GM19372 (cell line): Measurements from ENCODE around the gene IL1RAPL2.

ENCODE experiments used
- ATAC-seq: cut with Tn5 transposase; IDR thresholded peaks from one replicate; pipeline ENCODE4 v1.9.1; 2021; ENCODE audit warnings: mild to moderate bottlenecking, low read depth, moderate library complexity; ENCODE audit not compliant: unreplicated experiment

IL1RAPL2 gene

GRCh38 chrX:105241056-105241455 lies 675.1 kb downstream of the IL1RAPL2 start:
- no peak for ATAC-seq

DNA sequence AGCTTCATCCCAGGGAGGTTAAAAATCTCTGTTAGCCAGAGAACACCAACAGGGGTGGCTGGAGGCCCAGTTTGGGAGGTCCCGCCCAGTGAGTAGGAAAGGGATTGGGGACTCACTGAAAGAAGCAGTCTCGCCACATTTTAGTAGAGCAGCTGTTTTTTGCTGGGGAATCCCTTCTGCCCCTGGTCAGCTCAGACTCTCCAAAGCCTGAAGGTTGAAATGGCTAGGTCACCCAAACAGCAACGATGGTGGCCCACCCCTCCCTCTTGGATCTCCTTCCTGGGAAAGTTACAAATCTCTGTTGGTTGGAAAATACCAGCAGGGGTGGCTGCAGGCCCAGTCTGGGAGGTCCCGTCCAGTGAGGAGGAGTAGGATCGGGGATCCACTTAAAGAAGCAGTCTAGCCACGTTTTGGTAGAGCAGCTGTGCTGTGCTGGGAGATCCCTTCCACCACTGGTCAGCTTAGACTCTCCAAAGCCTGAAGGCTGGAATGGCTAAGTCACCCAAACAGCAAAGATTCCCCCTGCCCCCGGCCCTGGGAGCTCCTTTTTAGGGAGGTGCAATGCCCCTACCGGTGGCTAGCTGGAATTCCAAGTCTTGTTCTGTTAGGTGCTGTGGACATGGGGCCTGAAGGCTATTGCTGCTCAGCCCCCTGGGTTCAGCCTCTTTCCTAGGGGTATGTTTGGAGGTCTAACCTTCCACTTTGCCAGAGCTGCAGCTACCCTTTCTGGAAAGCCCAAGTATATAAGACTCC lies 694.5 kb downstream of the IL1RAPL2 start:
- no peak for ATAC-seq

GRCh38 chrX:105263171-105263570 lies 697.2 kb downstream of the IL1RAPL2 start:
- no peak for ATAC-seq

DNA sequence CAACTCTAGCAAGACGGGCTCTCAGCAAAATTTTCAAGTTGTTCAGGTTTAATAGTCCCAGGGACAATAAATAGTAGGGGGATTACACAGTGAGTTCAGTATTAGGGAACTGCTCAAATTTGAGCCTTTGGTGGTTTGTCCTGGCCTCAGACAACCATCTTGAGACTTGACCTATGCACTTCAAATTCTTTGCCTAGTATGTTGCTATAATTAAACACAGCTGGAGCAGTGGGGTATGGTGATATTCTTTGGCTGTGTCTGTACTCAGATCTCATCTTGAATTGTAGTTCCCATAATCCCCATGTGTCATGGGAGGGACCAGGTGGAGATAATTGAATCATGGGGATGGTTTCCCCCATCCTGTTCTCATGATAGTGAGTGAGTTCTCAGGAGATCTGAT lies 697.8 kb downstream of the IL1RAPL2 start:
- no peak for ATAC-seq

GRCh38 chrX:105265093-105265492 lies 699.1 kb downstream of the IL1RAPL2 start:
- no peak for ATAC-seq

DNA sequence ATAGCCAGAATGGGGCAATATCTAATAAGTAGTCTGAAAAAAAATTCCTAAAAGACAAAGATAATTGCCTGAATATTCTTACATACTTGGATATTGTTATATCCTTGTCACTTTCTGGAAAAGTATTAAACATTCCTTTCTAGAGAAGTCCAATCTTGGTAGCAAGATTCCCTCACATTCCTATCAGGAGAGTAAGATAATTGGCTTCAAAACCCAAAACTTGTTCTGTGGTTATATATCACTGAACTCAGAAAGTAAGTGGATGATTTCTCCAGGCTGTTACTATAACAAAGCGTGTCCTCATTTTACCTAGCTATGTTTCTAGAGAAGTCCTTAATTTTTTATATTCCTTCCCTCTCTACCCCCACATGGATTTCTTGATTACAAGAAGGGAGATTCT lies 700.5 kb downstream of the IL1RAPL2 start:
- ATAC-seq: no peak

GRCh38 chrX:105267167-105267566 lies 701.2 kb downstream of the IL1RAPL2 start:
- no peak for ATAC-seq

DNA sequence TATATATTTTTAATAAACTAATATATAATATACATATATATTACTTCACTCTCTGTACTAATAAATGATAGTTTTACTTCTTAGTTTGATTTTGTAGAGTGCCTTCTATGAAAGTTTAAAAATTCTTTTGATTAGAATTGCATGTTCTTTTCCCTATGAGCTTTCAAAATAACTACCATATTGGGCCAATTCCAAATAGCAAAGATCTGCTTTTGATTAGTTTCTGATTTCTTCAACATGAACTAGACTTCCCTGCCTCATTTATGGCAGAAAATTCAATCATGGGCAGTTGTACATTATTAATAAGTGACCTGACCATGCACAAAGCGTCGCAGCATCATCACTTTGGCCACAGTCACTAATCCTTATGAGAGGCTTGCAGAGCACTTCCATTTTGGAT lies 703.4 kb downstream of the IL1RAPL2 start:
- no peak for ATAC-seq

DNA sequence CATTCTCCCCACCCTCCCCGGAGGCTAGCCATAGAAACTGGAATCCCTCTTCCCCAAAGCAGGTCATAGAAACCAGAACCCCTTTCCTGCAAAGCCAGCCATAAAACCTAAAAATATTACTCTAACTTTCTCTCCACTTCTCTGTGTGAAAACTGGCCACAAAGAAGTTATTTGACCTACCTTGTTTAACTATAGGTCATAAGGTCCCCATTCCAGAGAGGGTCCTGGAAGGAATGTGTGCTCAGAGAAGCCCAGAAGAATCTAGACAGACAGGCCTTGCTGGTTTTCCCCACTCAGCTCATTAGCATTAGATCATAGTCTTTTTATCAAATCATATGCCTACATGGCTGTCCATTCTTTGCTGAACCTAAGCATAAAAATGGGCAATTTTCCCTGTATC lies 707.3 kb downstream of the IL1RAPL2 start:
- no peak for ATAC-seq

GRCh38 chrX:105274091-105274490 lies 708.1 kb downstream of the IL1RAPL2 start:
- no peak for ATAC-seq

GRCh38 chrX:105277132-105277531 lies 711.1 kb downstream of the IL1RAPL2 start:
- ATAC-seq: no peak

DNA sequence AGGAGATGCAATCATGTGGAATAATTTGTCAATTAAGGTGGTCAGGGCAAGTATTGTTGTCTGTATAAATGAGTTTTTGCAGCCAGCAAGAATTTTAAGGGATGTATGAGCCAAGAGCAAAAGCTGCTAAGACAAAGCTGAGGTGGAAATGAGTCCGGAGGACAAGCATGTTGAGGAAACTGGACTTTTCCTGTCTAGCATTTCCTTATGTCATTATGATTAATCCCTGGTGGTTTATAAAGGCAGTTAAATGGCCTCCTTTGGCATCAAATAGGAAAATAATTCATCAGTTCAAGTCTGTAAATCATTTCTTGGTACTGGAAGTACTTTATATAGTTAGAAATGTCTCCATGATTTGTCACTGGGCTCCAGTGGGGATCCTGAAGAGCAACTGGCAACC lies 716.1 kb downstream of the IL1RAPL2 start:
- no peak for ATAC-seq

DNA sequence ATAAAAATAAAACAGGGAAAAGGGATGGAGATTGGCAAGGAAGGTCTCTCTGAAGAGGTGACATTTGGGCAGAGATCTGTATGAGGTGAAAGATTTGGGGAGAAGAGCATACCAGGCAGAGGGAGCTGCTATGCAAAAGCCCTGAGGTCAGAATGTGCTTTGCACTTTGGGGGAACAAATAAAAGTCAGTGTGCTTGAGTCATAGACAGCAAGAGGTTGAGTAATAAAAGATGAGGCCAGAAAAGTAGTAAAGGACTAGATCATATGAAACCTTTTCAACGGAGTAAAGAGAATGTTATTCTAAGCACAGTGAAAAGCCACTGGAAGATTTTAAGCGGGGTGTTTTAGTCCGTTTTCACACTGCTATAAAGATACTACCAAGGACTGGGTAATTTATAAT lies 731.0 kb downstream of the IL1RAPL2 start:
- ATAC-seq: no peak

GRCh38 chrX:105299286-105299685 lies 733.3 kb downstream of the IL1RAPL2 start:
- ATAC-seq: no peak

- ATAC-seq: no peak
Measured at GRCh38 chrX:105302246-105302645, 736.2 kb downstream of the IL1RAPL2 start.

GRCh38 chrX:105307762-105308161 lies 741.8 kb downstream of the IL1RAPL2 start:
- ATAC-seq: no peak

GRCh38 chrX:105313596-105313995 lies 747.6 kb downstream of the IL1RAPL2 start:
- no peak for ATAC-seq

GRCh38 chrX:105314458-105314857 lies 748.5 kb downstream of the IL1RAPL2 start:
- no peak for ATAC-seq

DNA sequence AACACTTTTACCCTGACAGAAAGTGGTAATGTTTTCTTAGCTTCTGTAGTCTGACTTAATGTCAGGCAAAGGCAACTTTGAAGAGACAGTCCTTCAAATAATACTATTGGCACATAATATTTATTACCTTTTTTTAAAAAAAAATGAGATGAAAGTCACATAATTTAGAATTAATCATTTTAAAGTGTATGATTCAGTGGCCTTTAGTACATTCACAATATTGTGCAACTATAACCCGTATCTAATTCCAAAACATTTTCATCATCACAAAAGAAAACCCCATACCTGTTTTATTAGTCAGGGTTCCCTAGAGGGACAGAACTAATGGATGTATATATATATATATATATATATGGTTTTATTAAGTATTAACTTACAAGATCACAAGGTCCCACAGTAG lies 749.2 kb downstream of the IL1RAPL2 start:
- ATAC-seq: no peak

- ATAC-seq: no peak
Measured at GRCh38 chrX:105317117-105317516, 751.1 kb downstream of the IL1RAPL2 start.

GRCh38 chrX:105323928-105324327 lies 757.9 kb downstream of the IL1RAPL2 start:
- no peak for ATAC-seq

GRCh38 chrX:105328773-105329172 lies 762.8 kb downstream of the IL1RAPL2 start:
- ATAC-seq: no peak

GRCh38 chrX:105331244-105331643 lies 765.2 kb downstream of the IL1RAPL2 start:
- no peak for ATAC-seq
